Kidney epithelial cell (primary cell): ENCODE data around the gene LMF2. TPM values are rescaled to one million over a fixed set of nuclear protein-coding genes. Genes with fewer than 3 reads are reported as not detected.

Experiments
- DNase-seq: peaks from one replicate; pipeline ENCODE4 v3.0.0-alpha.2; 2010; ENCODE audit warnings: low read depth
- H3K27me3 ChIP-seq: 2 replicates; pipeline ENCODE4 v1.6.0; 2011; ENCODE audit warnings: low read length; ENCODE audit not compliant: control insufficient read depth, insufficient read depth
- H3K36me3 ChIP-seq: 2 replicates; pipeline ENCODE4 v1.5.1; 2011; ENCODE audit warnings: low read length; ENCODE audit not compliant: control insufficient read depth, insufficient read depth
- H3K4me3 ChIP-seq: 2 replicates; pipeline ENCODE4 v1.5.1; 2011; ENCODE audit warnings: low read depth, mild to moderate bottlenecking, control low read depth, low read length
- total RNA-seq: library from RNA; depleted of rRNA; stranded (reverse); fragments of >200 nt; gene quantifications from 2 replicates; pipeline ENCODE4 v1.2.3, GENCODE V29; 2015
- TF ChIP-seq, protein P1 (sequence below): IDR thresholded peaks from 2 replicates; pipeline ENCODE4 v1.5.1; 2011; ENCODE audit warnings: mild to moderate bottlenecking, moderate library complexity, low read length, control low read depth, inconsistent platforms; ENCODE audit not compliant: insufficient read depth, poor library complexity, severe bottlenecking

LMF2 gene
- total RNA-seq, 1 donor from 2014 or later: 48.3 TPM

DNA sequence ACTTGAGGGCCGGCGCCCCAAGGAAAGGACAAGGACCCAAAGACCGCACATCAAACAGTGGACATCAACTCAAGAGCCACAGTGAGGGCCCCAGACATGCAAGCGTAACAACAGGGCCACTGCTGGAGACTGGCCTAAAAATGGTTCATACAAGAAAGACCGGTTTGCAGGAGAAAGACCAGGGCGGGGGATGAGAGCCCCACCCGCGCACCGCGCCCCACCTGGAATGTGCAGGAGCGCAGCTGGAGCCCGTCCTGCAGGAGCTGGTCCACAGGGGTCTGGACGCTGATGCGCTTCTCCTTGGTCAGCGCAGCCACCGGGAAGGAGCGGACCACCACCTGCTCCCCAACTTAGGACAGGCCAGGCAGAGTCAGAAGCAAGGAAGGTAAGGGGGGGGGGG lies 46.6 kb downstream of the LMF2 start:
- no peak for DNase-seq
- H3K36me3 ChIP-seq: peaks cover 4% of the 10 kb centered on the region

DNA sequence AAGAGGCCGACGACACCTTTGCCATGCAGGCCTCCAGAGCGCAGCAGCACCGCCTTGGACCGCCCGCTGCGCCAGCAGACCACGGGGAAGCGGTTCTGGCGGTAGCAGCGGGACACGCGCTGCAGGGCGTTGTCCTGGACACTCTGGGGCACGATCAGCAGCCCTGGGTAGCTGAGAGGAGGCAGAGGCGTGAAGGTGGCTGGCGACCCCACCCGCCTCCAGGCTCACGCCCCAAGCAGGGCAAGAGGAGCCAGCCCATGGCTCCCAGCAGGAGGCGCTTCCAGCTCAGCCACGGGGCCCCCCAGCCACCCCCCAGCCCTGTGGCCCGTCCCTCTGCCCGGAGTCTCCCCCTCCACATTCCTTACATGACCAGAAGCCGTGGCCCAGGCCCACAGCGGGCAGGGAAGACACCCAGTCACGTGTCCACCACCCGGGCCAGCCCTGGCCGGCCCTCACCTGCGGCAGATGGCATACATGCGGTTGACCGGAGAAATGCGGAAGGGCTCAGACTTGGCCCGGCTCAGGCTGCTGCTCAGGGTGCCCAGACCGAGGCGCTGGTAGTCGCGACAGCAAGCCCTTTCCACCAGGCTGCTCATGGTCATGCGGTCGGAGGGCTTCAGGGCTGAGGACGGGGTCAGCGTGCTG lies 47.9 kb downstream of the LMF2 start:
- Histone ChIP-seq H3K4me3 (no peak overlapping the region), H3K27me3 (no peaks in the 10 kb centered on the region), H3K36me3 (peaks cover 4% of the 10 kb centered on the region)
- TF ChIP-seq, protein P1, sequence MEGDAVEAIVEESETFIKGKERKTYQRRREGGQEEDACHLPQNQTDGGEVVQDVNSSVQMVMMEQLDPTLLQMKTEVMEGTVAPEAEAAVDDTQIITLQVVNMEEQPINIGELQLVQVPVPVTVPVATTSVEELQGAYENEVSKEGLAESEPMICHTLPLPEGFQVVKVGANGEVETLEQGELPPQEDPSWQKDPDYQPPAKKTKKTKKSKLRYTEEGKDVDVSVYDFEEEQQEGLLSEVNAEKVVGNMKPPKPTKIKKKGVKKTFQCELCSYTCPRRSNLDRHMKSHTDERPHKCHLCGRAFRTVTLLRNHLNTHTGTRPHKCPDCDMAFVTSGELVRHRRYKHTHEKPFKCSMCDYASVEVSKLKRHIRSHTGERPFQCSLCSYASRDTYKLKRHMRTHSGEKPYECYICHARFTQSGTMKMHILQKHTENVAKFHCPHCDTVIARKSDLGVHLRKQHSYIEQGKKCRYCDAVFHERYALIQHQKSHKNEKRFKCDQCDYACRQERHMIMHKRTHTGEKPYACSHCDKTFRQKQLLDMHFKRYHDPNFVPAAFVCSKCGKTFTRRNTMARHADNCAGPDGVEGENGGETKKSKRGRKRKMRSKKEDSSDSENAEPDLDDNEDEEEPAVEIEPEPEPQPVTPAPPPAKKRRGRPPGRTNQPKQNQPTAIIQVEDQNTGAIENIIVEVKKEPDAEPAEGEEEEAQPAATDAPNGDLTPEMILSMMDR: no peak
- no peak for DNase-seq

More for the DNA sequence above, 46.6 kb downstream of the LMF2 start:
- TF ChIP-seq, protein P1: no peak
- Histone ChIP-seq H3K27me3 (no peaks in the 10 kb centered on the region), H3K4me3 (no peak overlapping the region)

- H3K36me3 ChIP-seq: peaks cover 4% of the 10 kb centered on the region
- H3K4me3 ChIP-seq: no peak overlapping the region
Observed at GRCh38 chr22:50459016-50459415, 48.5 kb downstream of the LMF2 start.

DNA sequence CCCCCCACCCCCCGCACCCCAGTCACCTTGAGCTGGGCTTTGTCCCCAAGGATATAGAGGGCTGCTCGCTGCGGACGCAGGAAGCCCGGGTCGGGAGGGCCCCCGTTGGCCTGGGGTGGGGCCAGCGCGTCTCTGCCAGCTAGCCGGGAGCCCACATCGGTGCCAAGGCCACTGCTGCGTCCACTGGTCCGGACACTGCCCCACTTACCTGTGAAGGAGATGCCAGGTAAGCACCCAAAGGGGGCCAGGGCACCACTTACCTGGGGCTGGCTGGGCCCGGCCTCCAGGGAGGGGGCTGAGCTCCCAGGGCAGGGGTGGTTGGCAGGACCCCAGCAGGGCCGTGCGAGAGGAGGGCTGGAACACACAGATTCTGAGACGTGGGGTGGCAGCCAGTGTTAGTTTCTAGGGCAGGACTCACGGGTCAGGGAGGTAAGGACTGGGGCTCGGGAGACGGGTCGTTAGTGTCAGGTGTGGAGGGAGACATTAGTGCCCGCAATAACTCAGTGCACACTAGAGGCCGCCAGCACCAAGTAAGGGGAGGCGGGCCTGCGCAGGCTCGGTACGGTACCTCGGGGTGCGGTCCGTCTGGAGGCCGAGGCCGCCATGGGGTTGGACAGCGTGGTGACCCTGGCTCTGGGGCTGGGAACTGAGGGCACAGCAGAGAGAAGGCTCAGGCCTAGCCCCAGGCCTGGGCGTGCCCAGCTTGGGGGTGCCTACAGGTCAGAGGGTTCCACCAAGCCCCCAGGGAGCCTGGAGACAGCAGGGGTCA lies 50.9 kb downstream of the LMF2 start:
- no peaks in the 10 kb centered on the region for H3K27me3 ChIP-seq
- TF ChIP-seq, protein P1: peak; percentile 41
- no peak for DNase-seq
- H3K4me3 ChIP-seq: no peak overlapping the region
- peaks cover 6% of the 10 kb centered on the region for H3K36me3 ChIP-seq

More at GRCh38 chr22:50459016-50459415, 48.5 kb downstream of the LMF2 start:
- no peaks in the 10 kb centered on the region for H3K27me3 ChIP-seq
- TF ChIP-seq, protein P1: no peak
- no peak for DNase-seq

GRCh38 chr22:50456026-50456425 lies 51.5 kb downstream of the LMF2 start:
- TF ChIP-seq, protein P1: no peak
- Histone ChIP-seq H3K36me3 (peaks cover 4% of the 10 kb centered on the region), H3K4me3 (no peak overlapping the region), H3K27me3 (no peaks in the 10 kb centered on the region)
- DNase-seq: no peak

GRCh38 chr22:50455201-50455600 lies 52.3 kb downstream of the LMF2 start:
- no peak for DNase-seq
- H3K27me3 ChIP-seq: no peaks in the 10 kb centered on the region
- no peak overlapping the region for H3K4me3 ChIP-seq
- TF ChIP-seq, protein P1: no peak
- H3K36me3 ChIP-seq: peaks cover 4% of the 10 kb centered on the region
